Smooth muscle cell (in vitro differentiated cells): ENCODE data around the gene TIGD1. TPM values are rescaled to one million over a fixed set of nuclear protein-coding genes. Genes with fewer than 3 reads are reported as not detected.

Experiments used
- DNase-seq: peaks from one replicate; lab custom pipeline; 2025; ENCODE audit not compliant: unreplicated experiment; lab: John Stamatoyannopoulos, UW
- H2AFZ ChIP-seq: fragments of 200-600 bp; sonication (generic); 2 replicates; pipeline ENCODE4 v1.6.0; 2016; ENCODE audit warnings: antibody characterized with exemption, low read depth, mild to moderate bottlenecking
- H3F3A ChIP-seq: fragments of 200-600 bp; sonication (generic); 2 replicates; pipeline ENCODE4 v1.6.0; 2017; ENCODE audit warnings: antibody characterized with exemption, low read depth
- H3K27ac ChIP-seq: fragments of 200-600 bp; sonication (generic); 2 replicates; pipeline ENCODE4 v1.5.1; 2016; ENCODE audit warnings: low read depth, mild to moderate bottlenecking
- H3K27me3 ChIP-seq: fragments of 200-600 bp; sonication (generic); 2 replicates; pipeline ENCODE4 v1.6.1; 2016; ENCODE audit warnings: low read depth, mild to moderate bottlenecking
- H3K36me3 ChIP-seq: fragments of 200-600 bp; sonication (generic); 2 replicates; pipeline ENCODE4 v1.5.1; 2016; ENCODE audit warnings: low read depth
- H3K4me1 ChIP-seq: fragments of 200-600 bp; sonication (generic); 2 replicates; pipeline ENCODE4 v1.5.1; 2016; ENCODE audit warnings: low read depth
- H3K4me2 ChIP-seq: fragments of 200-600 bp; sonication (generic); 2 replicates; pipeline ENCODE4 v1.6.0; 2016; ENCODE audit warnings: mild to moderate bottlenecking
- H3K4me3 ChIP-seq: fragments of 200-600 bp; sonication (generic); 2 replicates; pipeline ENCODE4 v1.5.1; 2016; ENCODE audit warnings: mild to moderate bottlenecking
- H3K79me2 ChIP-seq: fragments of 200-600 bp; sonication (generic); 2 replicates; pipeline ENCODE4 v1.6.0; 2016; ENCODE audit warnings: low read depth, mild to moderate bottlenecking
- H3K9ac ChIP-seq: fragments of 200-600 bp; sonication (generic); 2 replicates; pipeline ENCODE4 v1.6.0; 2016; ENCODE audit warnings: low read depth
- H3K9me3 ChIP-seq: fragments of 200-600 bp; sonication (generic); replicated peaks from 2 replicates; pipeline ENCODE4 v1.5.1; 2016; ENCODE audit warnings: low read depth
- H4K20me1 ChIP-seq: fragments of 200-600 bp; sonication (generic); 2 replicates; pipeline ENCODE4 v1.6.0; 2016; ENCODE audit warnings: low read depth
- WGBS: methylation state at CpG from one replicate; pipeline ENCODE4 v1.1.7; 2016; ENCODE audit warnings: low lambda C conversion rate; 5-methylcytosine and 5-hydroxymethylcytosine counted together
- polyA plus RNA-seq: library from polyadenylated mRNA; unstranded; fragments of >200 nt; fragmentation: Nextera tagmentation; extraction: Ambion mirVana; gene quantifications from 2 replicates; pipeline ENCODE4 v1.2.1, GENCODE V29; 2016
- total RNA-seq: library from RNA; depleted of rRNA; stranded (reverse); fragments of >200 nt; gene quantifications from 2 replicates; pipeline ENCODE4 v1.2.3, GENCODE V29; 2014
- TF ChIP-seq, protein P1 (sequence below): fragments of 200-600 bp; sonication (generic); IDR thresholded peaks from 2 replicates; pipeline ENCODE4 v1.5.1; 2017; ENCODE audit warnings: borderline replicate concordance, mild to moderate bottlenecking, antibody characterized with exemption; ENCODE audit not compliant: insufficient read depth, poor library complexity, severe bottlenecking

The TIGD1 gene
- total and polyA plus RNA-seq, 2 experiments from 2014 or later = 2.9 to 8.1 TPM

DNA sequence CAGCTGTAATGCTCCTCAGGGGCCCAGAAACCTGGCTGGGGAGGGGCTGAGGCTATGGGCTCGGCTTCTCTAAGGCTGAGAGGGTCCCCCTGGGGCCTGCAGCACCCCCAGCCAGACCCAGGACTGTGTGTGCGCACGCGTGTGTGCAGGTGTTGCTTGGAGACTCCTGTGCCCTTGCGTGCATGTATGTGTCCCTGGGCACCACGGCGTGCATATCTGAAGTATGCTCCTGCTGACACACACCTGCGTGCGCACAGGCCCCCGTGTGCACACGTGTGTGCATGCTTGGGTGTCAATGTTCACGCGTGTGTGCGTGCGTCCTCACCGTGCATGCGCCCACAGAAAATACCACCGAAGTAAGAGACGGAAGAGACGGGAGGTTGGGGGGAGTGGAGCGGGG, 47.8 kb downstream of the TIGD1 start:
- Histone ChIP-seq H2AFZ (no peak overlapping the region), H3K27ac (no peak overlapping the region), H3K36me3 (no peaks in the 10 kb centered on the region), H3K4me1 (peaks cover 17% of the 10 kb centered on the region), H3K9ac (no peak overlapping the region), H3K9me3 (no peaks in the 10 kb centered on the region), H3K27me3 (peaks cover 59% of the 10 kb centered on the region), H3K4me3 (no peak overlapping the region), H3K4me2 (peak overlapping the region; percentile 81), H4K20me1 (no peaks in the 10 kb centered on the region), H3K79me2 (no peaks in the 10 kb centered on the region), H3F3A (no peaks in the 10 kb centered on the region)
- TF ChIP-seq, protein P1, sequence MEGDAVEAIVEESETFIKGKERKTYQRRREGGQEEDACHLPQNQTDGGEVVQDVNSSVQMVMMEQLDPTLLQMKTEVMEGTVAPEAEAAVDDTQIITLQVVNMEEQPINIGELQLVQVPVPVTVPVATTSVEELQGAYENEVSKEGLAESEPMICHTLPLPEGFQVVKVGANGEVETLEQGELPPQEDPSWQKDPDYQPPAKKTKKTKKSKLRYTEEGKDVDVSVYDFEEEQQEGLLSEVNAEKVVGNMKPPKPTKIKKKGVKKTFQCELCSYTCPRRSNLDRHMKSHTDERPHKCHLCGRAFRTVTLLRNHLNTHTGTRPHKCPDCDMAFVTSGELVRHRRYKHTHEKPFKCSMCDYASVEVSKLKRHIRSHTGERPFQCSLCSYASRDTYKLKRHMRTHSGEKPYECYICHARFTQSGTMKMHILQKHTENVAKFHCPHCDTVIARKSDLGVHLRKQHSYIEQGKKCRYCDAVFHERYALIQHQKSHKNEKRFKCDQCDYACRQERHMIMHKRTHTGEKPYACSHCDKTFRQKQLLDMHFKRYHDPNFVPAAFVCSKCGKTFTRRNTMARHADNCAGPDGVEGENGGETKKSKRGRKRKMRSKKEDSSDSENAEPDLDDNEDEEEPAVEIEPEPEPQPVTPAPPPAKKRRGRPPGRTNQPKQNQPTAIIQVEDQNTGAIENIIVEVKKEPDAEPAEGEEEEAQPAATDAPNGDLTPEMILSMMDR = no peak
- WGBS = 10% methylated on average over 20 of the region's 21 CpGs
- DNase-seq = no peak

DNA sequence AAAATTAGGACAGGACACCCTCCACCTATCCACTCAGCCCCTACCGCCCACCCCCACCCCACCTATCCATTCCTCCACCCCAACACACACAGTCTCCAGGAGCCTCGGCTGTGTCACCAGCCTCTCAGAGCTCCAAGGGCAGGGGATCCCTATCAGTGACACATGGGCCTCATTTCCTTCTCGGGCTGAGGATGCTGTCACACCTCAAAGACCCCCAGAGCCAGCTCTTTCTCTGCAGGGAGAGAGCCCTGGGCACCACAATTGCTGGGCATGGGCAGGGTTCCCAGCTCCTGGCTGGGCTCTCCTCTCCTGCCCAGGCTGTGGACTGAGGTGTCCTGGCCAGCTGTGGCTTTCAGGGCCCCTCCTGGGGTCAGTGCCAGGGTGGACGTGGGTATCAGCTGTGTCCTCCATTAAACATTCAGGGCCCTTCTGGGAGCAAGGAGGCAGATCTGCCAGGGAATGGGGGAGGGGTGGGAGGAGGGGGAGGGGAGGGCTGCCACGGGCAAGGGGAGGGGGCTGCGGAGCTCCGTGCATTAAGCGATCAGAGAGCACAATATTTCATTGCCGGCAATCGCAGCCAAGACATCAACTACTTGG, 48.5 kb downstream of the TIGD1 start:
- Histone ChIP-seq H3K9me3 (no peaks in the 10 kb centered on the region), H3K9ac (no peak overlapping the region), H3K36me3 (no peaks in the 10 kb centered on the region), H3K4me3 (no peak overlapping the region), H3F3A (no peaks in the 10 kb centered on the region), H3K4me2 (no peak overlapping the region), H3K27ac (no peak overlapping the region), H3K79me2 (no peaks in the 10 kb centered on the region), H3K4me1 (peaks cover 17% of the 10 kb centered on the region), H3K27me3 (peaks cover 55% of the 10 kb centered on the region), H4K20me1 (no peaks in the 10 kb centered on the region), H2AFZ (no peak overlapping the region)
- TF ChIP-seq, protein P1 = no peak
- DNase-seq = no peak
- WGBS = 47% methylated on average over 9 of the region's 10 CpGs

DNA sequence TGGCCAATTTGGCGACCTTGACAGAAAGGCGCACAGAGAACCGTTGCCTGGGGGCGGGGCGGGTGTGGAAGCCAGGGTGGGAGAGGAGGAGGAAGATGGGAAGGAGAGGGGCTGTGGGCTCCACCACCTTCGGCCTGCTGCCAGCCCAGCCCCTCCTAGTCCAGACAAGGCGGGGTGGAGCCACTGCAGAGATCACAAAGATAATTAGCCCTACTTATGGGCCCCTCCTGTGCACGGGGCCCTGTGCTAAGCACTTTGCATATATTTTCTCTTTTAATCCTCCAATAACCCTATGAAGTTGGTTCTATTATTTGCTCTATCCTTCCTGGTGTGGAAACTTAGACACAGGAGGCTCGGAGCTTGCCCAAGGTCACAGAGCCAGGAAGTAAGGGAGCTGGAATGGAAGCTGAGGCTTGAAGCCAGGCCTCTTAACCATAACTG, 49.0 kb downstream of the TIGD1 start:
- H3K36me3 ChIP-seq = no peaks in the 10 kb centered on the region
- peaks cover 50% of the 10 kb centered on the region for H3K27me3 ChIP-seq
- H2AFZ ChIP-seq = no peak overlapping the region
- H3K9me3 ChIP-seq = no peaks in the 10 kb centered on the region
- no peaks in the 10 kb centered on the region for H3F3A ChIP-seq
- no peaks in the 10 kb centered on the region for H4K20me1 ChIP-seq
- H3K4me2 ChIP-seq = no peak overlapping the region
- H3K27ac ChIP-seq = no peak overlapping the region
- no peak for DNase-seq
- no peaks in the 10 kb centered on the region for H3K79me2 ChIP-seq
- no peak overlapping the region for H3K9ac ChIP-seq
- WGBS = 80% methylated on average over 9 of the region's 9 CpGs
- no peak overlapping the region for H3K4me3 ChIP-seq
- TF ChIP-seq, protein P1 = no peak
- H3K4me1 ChIP-seq = peaks cover 17% of the 10 kb centered on the region

DNA sequence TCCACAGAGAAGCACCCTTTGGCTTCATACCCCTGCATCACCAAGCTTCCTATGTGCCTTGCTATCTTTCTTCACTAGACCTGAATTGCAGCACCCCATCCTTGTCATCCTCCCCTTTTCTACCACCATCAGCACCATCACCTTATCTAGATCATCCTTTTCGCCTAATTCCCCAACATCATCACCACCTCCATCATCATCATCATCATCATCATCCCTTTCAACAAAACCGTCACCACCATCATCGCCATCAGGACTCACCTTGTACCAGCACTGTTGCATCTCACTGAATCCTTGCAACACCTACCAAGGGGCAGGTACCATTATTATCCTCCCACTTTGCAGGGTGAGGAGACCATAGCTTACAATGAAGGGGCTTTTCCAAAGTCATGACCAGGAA, 51.9 kb downstream of the TIGD1 start:
- 92% methylated on average over 3 of the region's 3 CpGs for WGBS
- TF ChIP-seq, protein P1 = no peak

More for the DNA sequence above, 51.9 kb downstream of the TIGD1 start:
- H2AFZ ChIP-seq = no peak overlapping the region
- no peak overlapping the region for H3K4me2 ChIP-seq
- no peaks in the 10 kb centered on the region for H3K79me2 ChIP-seq
- H3K9ac ChIP-seq = no peak overlapping the region
- no peaks in the 10 kb centered on the region for H3K36me3 ChIP-seq
- no peaks in the 10 kb centered on the region for H3F3A ChIP-seq
- H3K4me3 ChIP-seq = no peak overlapping the region
- no peaks in the 10 kb centered on the region for H3K9me3 ChIP-seq
- peaks cover 21% of the 10 kb centered on the region for H3K27me3 ChIP-seq
- H3K27ac ChIP-seq = no peak overlapping the region
- H4K20me1 ChIP-seq = no peaks in the 10 kb centered on the region
- no peak for DNase-seq
- H3K4me1 ChIP-seq = peaks cover 9% of the 10 kb centered on the region
